NCI-H2029 treated with DMSO at 0.1 percent for 48 hours (cell line): Measurements from ENCODE around the gene INAVA.
"Not testable (repeated sequence)": the region's sequence is repeated elsewhere in the genome, so short reads cannot be mapped to it uniquely, and the experiment has no call there.

Source experiments
- DNase-seq: peaks from one replicate; lab custom pipeline; 2025; lab: John Stamatoyannopoulos, UW

INAVA gene

GRCh38 chr1:200921571-200922110 is 26.9 kb downstream of the INAVA start:
- no peak for DNase-seq

DNA sequence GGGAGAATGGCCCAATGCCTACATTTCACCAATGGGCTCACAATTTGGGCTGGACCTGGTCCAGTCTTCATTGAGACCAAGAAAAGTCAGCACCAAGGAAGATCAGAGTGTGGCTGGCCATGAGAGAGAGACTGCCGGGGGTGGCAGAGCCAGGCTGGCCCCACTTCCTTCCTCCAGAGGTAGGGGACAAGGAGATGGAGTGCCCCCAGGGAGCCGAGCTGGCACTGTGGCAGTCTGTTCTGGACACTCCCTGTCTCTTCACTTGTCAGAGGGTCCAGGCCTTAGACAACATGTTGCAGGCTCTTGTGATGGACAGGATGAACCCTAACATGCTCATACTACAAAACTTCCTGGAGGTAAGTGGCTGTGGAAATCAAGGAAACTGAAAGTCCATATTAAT is 27.7 kb downstream of the INAVA start:
- no peak for DNase-seq

- no peak for DNase-seq
These were observed 28.9 kb downstream of the INAVA start for GRCh38 chr1:200923601-200924000.

- DNase-seq: no peak
These were observed 31.1 kb downstream of the INAVA start for GRCh38 chr1:200925831-200926230.

DNA sequence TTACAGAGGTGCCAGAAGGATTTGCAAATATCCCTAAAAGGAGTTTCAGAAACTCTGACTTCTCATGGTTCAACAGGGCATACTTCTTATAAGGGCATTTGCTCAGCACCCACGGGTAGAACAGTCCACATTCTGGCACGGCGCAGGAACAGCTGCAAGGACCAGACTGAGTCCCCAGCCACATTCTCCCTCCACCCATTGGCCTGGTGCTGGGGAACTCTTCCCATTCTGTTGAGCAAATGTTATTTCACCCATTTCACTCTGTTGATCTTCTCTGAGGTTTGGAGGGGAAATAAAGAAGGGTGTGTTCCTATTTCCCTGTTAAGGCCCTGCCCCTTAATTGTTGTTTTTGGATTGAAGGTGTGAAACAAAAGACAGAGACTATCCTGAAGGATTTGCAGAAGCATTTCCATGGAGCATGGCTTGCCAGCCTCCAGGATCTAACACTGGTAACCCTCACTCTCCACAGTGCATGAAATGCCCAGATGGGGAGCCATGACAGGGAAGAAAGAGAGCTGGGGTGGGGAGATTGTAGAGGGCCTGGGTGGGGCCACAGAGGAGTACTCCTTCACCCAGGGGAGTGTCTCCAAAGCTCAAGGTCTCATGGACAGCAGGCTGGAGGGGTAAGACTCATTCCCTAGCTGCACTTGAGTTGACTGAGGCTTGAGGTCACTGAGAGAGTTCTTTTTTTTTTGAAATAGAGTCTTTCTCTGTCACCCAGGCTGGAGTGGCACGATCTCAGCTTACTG is 35.0 kb downstream of the INAVA start:
- DNase-seq: no peak

DNA sequence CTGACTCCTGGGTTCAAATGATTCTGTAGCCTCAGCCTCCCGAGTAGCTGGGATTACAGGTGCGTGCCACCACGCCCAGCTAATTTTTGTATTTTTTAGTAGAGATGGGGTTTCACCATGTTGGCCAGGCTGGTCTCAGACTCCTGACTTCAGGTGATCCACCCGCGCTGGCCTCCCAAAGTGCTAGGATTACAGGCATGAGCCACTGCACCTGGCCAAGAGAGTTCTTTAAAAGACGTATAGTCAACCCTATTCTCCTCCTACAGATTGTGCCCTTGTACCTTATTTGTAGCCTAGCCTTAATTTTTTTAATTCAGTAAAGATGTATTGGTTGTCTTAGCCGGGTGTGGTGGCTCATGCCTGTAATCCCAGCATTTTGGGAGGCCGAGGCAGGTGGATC is 35.6 kb downstream of the INAVA start:
- DNase-seq: not testable (repeated sequence)

- no peak for DNase-seq
These were observed 37.1 kb downstream of the INAVA start for GRCh38 chr1:200931776-200932175.

- DNase-seq: no peak
These were observed 40.1 kb downstream of the INAVA start for GRCh38 chr1:200934676-200935245.

GRCh38 chr1:200935286-200935962 is 40.7 kb downstream of the INAVA start:
- not testable (repeated sequence) for DNase-seq

- no peak for DNase-seq
These were observed 44.3 kb downstream of the INAVA start for GRCh38 chr1:200938955-200939354.

DNA sequence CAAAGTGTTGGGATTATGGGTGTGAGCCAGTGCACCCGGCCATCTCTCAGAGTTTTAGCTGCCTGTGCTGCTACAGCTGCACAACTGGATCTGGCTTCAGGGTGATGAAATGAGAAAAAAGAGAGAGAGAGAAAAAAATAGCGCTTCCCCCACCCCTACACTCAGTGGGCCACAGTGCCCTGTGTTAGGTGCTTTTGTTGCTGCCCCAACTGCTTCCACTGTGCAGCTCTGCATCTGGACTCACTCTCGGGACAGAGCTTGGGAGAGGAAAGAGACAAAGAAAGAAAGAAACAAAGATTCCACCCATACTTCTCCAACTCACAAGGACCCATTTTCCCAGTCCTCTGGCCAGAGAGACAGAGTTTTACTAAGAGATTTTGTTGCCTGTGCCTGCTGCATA is 50.4 kb downstream of the INAVA start:
- no peak for DNase-seq

GRCh38 chr1:200947059-200947566 is 52.4 kb downstream of the INAVA start:
- DNase-seq: no peak

DNA sequence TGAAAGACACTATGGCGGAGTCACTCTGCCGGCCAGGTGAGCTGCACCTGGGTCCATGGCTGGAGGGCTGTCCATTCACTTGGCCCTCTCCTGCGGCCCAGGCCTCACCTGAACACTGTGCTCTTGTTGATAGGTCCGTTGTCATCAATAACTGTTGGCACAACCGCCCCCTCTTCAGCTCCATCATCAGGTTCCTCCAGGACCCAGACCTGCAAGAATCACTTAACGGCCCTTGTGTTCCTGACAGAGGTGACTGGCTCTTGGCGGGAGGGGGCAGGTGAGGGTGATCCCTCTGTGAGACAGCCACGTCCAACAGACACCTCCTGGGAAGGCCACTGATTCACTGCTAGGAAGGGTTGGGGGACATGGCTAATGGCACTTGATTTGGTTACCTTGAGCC is 54.9 kb downstream of the INAVA start:
- no peak for DNase-seq

GRCh38 chr1:200951016-200951415 is 56.3 kb downstream of the INAVA start:
- no peak for DNase-seq

GRCh38 chr1:200954434-200954833 is 59.7 kb downstream of the INAVA start:
- no peak for DNase-seq

DNA sequence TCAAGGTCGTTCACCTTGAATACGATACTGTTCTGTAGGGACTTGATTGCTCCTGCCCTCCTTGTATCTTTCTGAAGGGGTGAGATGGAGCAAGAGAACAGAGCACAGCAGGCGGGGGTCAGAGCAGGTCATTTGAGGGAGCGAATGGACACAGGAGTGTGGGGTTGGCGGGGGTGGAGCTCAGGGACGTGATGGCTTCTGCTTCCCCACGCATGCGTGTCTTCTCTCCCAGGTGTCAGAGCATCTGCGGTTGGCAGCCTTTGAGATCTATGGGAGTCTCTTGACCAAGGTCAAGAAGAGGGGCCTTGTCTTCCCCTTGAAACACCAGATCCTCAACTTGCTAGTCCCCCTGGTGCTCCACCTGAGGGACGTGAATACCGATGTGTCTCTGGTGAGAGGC is 63.9 kb downstream of the INAVA start:
- DNase-seq: no peak

- DNase-seq: no peak
These were observed 64.8 kb downstream of the INAVA start for GRCh38 chr1:200959411-200959921.

DNA sequence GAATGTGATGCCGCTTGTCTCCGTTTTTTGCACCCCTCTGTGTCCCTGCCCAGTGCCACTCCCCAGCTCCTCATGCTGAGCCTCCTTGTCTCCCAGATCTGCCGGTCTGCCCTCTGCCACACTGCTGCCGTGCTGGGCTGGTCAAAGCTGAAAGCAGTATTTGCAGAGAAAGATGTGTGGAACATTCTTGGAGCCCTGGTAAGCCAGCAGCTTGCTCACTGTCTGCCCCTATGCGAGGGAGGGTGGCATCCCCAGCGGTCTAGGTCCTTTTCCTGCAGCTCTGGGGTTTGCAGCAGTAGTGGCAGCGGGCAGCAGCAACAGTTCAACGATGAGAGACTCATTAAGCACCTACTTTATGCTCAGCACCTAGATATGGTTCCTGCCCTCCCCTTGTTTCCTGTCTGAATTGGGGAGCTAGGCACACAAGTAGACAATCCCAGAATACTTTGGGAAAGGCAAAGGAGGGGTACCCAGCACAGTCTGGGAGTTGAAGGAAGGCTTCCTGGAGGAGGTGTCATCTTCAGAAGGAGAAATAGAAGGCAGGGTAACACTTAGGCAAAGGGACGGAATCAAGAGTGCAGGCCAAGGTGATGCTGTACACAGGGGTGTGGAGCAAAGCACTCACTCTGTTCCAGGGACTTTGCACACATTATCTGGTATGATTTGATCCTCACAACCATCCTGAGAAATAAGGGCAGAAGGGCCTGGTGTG is 65.7 kb downstream of the INAVA start:
- DNase-seq: no peak

DNA sequence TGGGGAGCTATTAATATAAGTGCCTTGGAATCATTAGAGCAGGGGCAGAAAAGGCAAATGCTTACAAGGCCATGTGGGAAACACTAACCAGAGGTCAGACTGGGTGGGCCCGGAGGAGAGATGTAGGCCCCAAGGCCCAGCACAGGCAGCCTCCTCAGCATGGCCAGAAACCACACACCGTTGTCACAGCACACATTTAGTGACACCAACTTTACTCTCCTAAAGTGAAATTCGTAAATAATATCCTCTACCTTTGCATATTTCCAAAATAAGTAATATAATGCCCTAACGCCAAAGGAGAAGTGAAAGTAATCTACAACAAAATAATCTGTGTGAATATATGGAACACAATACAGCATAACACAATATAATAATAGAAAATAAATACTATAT is 66.2 kb downstream of the INAVA start:
- DNase-seq: no peak

DNA sequence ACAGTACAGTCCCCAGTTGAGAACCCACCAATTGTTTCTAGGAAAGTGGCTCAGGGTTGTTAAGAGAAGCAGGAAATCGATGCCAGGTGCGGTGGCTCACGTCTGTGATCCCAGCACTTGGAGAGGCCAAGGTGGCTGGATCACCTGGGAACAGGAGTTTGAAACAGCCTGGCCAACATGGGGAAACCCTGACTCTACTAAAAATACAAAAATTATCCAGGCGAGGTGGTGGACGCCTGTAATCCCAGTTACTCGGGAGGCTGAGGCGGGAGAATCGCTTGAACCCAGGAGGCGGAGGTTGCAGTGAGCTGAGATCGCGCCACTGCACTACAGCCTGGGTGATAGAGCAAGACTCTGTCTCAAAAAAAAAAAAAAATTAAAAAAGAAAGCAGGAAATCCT is 67.5 kb downstream of the INAVA start:
- DNase-seq: not testable (repeated sequence)

- no peak for DNase-seq
These were observed 67.9 kb downstream of the INAVA start for GRCh38 chr1:200962631-200963030.

DNA sequence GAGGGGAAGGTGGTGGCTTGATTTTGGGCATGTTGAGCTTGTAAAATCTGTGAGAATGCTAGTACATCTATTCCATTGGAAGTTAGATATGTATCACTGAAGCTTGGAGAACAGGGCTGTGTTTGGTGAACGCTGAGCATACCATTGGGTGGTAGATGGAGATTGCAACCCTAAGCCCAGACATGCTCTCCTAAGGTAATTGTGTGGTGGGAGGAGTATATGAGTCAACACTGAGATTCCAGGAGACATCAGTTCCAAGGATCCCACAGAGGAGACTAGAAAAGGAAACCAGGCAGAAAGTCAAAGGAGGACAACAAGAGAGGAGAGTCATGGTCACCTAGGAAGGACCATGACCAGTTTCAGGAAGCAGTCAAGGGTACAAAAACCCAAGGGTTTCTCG is 68.4 kb downstream of the INAVA start:
- no peak for DNase-seq
